ENCODE measurements around the gene MMRN2. TPM values are rescaled to one million over a fixed set of nuclear protein-coding genes. Genes with fewer than 3 reads are reported as not detected.
"Not testable (repeated sequence)": the region's sequence is repeated elsewhere in the genome, so short reads cannot be mapped to it uniquely, and the experiment has no call there.

MMRN2 gene
- total RNA-seq (2014; rRNA removed; shearing (Covaris generic); ENCODE audit: low replicate concordance) = 4.8 and 14.5 TPM in 2 replicates

- in situ Hi-C loops (cut with HindIII; ENCODE audit: low pct_unique_long_range_greater_than_20kb, low sequenced_read_pairs) = no loop called here
- no peak for DNase-seq (ENCODE audit: low read depth)
Observed at GRCh38 chr10:86957471-86958115, at the start of gene MMRN2. TSS of gene MMRN2 (minus strand) at chr10:86957615. CDS start at chr10:86957541, 74 bp downstream.

- DNase-seq (ENCODE audit: low read depth); in situ Hi-C loops (cut with HindIII; ENCODE audit: low pct_unique_long_range_greater_than_20kb, low sequenced_read_pairs): not testable (repeated sequence)
Observed at GRCh38 chr10:87007124-87007523, 49.7 kb upstream of the MMRN2 start.

- in situ Hi-C loops (cut with HindIII; ENCODE audit: low pct_unique_long_range_greater_than_20kb, low sequenced_read_pairs) = no loop called here
- DNase-seq (ENCODE audit: low read depth) = no peak
Observed at GRCh38 chr10:87000491-87000890, 43.1 kb upstream of the MMRN2 start.

GRCh38 chr10:86999802-87000403 is 42.5 kb upstream of the MMRN2 start:
- in situ Hi-C loops (cut with HindIII; ENCODE audit: low pct_unique_long_range_greater_than_20kb, low sequenced_read_pairs); DNase-seq (ENCODE audit: low read depth): not testable (repeated sequence)

- DNase-seq (ENCODE audit: low read depth) = no peak
- in situ Hi-C loops (cut with HindIII; ENCODE audit: low pct_unique_long_range_greater_than_20kb, low sequenced_read_pairs) = no loop called here
Observed at GRCh38 chr10:86992929-86993328, 35.5 kb upstream of the MMRN2 start.

- in situ Hi-C loops (cut with HindIII; ENCODE audit: low pct_unique_long_range_greater_than_20kb, low sequenced_read_pairs) = no loop called here
- DNase-seq (ENCODE audit: low read depth) = no peak
Observed at GRCh38 chr10:86992456-86992855, 35.0 kb upstream of the MMRN2 start.

GRCh38 chr10:86991362-86991761 is 33.9 kb upstream of the MMRN2 start:
- DNase-seq (ENCODE audit: low read depth); in situ Hi-C loops (cut with HindIII; ENCODE audit: low pct_unique_long_range_greater_than_20kb, low sequenced_read_pairs): not testable (repeated sequence)

GRCh38 chr10:86988520-86988919 is 31.1 kb upstream of the MMRN2 start:
- no peak for DNase-seq (ENCODE audit: low read depth)
- in situ Hi-C loops (cut with HindIII; ENCODE audit: low pct_unique_long_range_greater_than_20kb, low sequenced_read_pairs) = no loop called here

GRCh38 chr10:86984498-86984897 is 27.1 kb upstream of the MMRN2 start:
- in situ Hi-C loops (cut with HindIII; ENCODE audit: low pct_unique_long_range_greater_than_20kb, low sequenced_read_pairs); DNase-seq (ENCODE audit: low read depth): not testable (repeated sequence)

- in situ Hi-C loops (cut with HindIII; ENCODE audit: low pct_unique_long_range_greater_than_20kb, low sequenced_read_pairs) = no loop called here
- no peak for DNase-seq (ENCODE audit: low read depth)
Observed at GRCh38 chr10:86981716-86982115, 24.3 kb upstream of the MMRN2 start.

- DNase-seq (ENCODE audit: low read depth); in situ Hi-C loops (cut with HindIII; ENCODE audit: low pct_unique_long_range_greater_than_20kb, low sequenced_read_pairs): not testable (repeated sequence)
Observed at GRCh38 chr10:86981020-86981419, 23.6 kb upstream of the MMRN2 start.

- DNase-seq (ENCODE audit: low read depth) = no peak
- in situ Hi-C loops (cut with HindIII; ENCODE audit: low pct_unique_long_range_greater_than_20kb, low sequenced_read_pairs) = no loop called here
Observed at GRCh38 chr10:86979977-86980448, 22.6 kb upstream of the MMRN2 start.

GRCh38 chr10:86979296-86979818 is 21.9 kb upstream of the MMRN2 start:
- DNase-seq (ENCODE audit: low read depth) = no peak
- in situ Hi-C loops (cut with HindIII; ENCODE audit: low pct_unique_long_range_greater_than_20kb, low sequenced_read_pairs) = no loop called here

GRCh38 chr10:86978457-86978856 is 21.0 kb upstream of the MMRN2 start:
- in situ Hi-C loops (cut with HindIII; ENCODE audit: low pct_unique_long_range_greater_than_20kb, low sequenced_read_pairs) = not testable (repeated sequence)
- DNase-seq (ENCODE audit: low read depth) = peak; percentile 85

- in situ Hi-C loops (cut with HindIII; ENCODE audit: low pct_unique_long_range_greater_than_20kb, low sequenced_read_pairs) = no loop called here
- no peak for DNase-seq (ENCODE audit: low read depth)
Observed at GRCh38 chr10:86976362-86977056, 19.1 kb upstream of the MMRN2 start.

GRCh38 chr10:86974484-86974883 is 17.1 kb upstream of the MMRN2 start:
- DNase-seq (ENCODE audit: low read depth) = no peak
- in situ Hi-C loops (cut with HindIII; ENCODE audit: low pct_unique_long_range_greater_than_20kb, low sequenced_read_pairs) = no loop called here

GRCh38 chr10:86972613-86973380 is 15.4 kb upstream of the MMRN2 start:
- no peak for DNase-seq (ENCODE audit: low read depth)
- in situ Hi-C loops (cut with HindIII; ENCODE audit: low pct_unique_long_range_greater_than_20kb, low sequenced_read_pairs) = no loop called here

GRCh38 chr10:86971232-86971991 is 14.0 kb upstream of the MMRN2 start:
- peak; percentile 94 for DNase-seq (ENCODE audit: low read depth)
- in situ Hi-C loops (cut with HindIII; ENCODE audit: low pct_unique_long_range_greater_than_20kb, low sequenced_read_pairs) = no loop called here

All from Caki2 (cell line).